PC-3 (cell line): ENCODE data around the gene MMP3. TPM values are rescaled to one million over a fixed set of nuclear protein-coding genes. Genes with fewer than 3 reads are reported as not detected.

Experiments used
- ATAC-seq: fragments of 200-7000 bp; cut with Tn5 transposase; 2 replicates; pipeline ENCODE4 v1.9.1; 2020; ENCODE audit warnings: mild to moderate bottlenecking, moderate library complexity
- BruUV-seq: library from RNA; stranded (reverse); fragments of 400-500 nt; replicated peaks from 2 replicates; lab custom pipeline; 2021; lab: Mats Ljungman, UMichigan
- CTCF ChIA-PET: fragments of 300-600 bp; sonication (Branson Sonifier 250); formaldehyde crosslinking; loops from one replicate; lab custom pipeline; 2022; ENCODE audit warnings: antibody characterized with exemption; lab: Charles Lee
- POLR2A ChIA-PET: fragments of 300-600 bp; sonication (Branson Sonifier 250); formaldehyde crosslinking; loops from one replicate; lab custom pipeline; 2022; ENCODE audit warnings: antibody characterized with exemption; ENCODE audit not compliant: unreplicated experiment; lab: Charles Lee
- DNase-seq: peaks from one replicate; pipeline ENCODE4 v3.0.0-alpha.2; 2015
- H2AFZ ChIP-seq: fragments of 300-600 bp; sonication (generic); 2 replicates; pipeline ENCODE4 v1.6.0; 2016; ENCODE audit warnings: antibody characterized with exemption, low read length
- H3F3A ChIP-seq: fragments of 300-600 bp; sonication (generic); one replicate; pipeline ENCODE4 v1.6.0; 2017; ENCODE audit warnings: antibody characterized with exemption, low read length, control low read depth, mild to moderate bottlenecking; ENCODE audit not compliant: unreplicated experiment
- H3K27ac ChIP-seq: fragments of 300-600 bp; sonication (generic); 2 replicates; pipeline ENCODE4 v1.5.1; 2016; ENCODE audit warnings: mild to moderate bottlenecking, low read length
- H3K27me3 ChIP-seq: fragments of 300-600 bp; sonication (generic); 2 replicates; pipeline ENCODE4 v1.6.1; 2016; ENCODE audit warnings: low read length, mixed read lengths
- H3K36me3 ChIP-seq: fragments of 300-600 bp; sonication (generic); 2 replicates; pipeline ENCODE4 v1.6.1; 2016; ENCODE audit warnings: low read depth, mixed run types, low read length, mixed read lengths
- H3K4me1 ChIP-seq: fragments of 300-600 bp; sonication (generic); 2 replicates; pipeline ENCODE4 v1.5.1; 2016; ENCODE audit warnings: low read length; ENCODE audit not compliant: insufficient read depth
- H3K4me2 ChIP-seq: fragments of 300-600 bp; sonication (generic); 2 replicates; pipeline ENCODE4 v1.6.0; 2016; ENCODE audit warnings: low read length
- H3K4me3 ChIP-seq: fragments of 300-600 bp; sonication (generic); 2 replicates; pipeline ENCODE4 v1.5.1; 2016; ENCODE audit warnings: mild to moderate bottlenecking, low read length, mixed read lengths
- H3K79me2 ChIP-seq: fragments of 300-600 bp; sonication (generic); 2 replicates; pipeline ENCODE4 v1.6.1; 2017; ENCODE audit warnings: low read length, mixed read lengths
- H3K9ac ChIP-seq: fragments of 300-600 bp; sonication (generic); 2 replicates; pipeline ENCODE4 v1.6.0; 2016; ENCODE audit warnings: mild to moderate bottlenecking, low read length
- H3K9me2 ChIP-seq: fragments of 300-600 bp; sonication (generic); replicated peaks from 2 replicates; pipeline ENCODE4 v1.6.1; 2016; ENCODE audit warnings: mixed run types, low read length, mixed read lengths
- H3K9me3 ChIP-seq: fragments of 300-600 bp; sonication (generic); 2 replicates; pipeline ENCODE4 v1.6.1; 2016; ENCODE audit warnings: low read length, mixed read lengths
- H4K20me1 ChIP-seq: fragments of 300-600 bp; sonication (generic); 2 replicates; pipeline ENCODE4 v1.6.1; 2016; ENCODE audit warnings: low read length, mixed read lengths
- EZH2 ChIP-seq: fragments of 300-600 bp; sonication (generic); IDR thresholded peaks from one replicate; pipeline ENCODE4 v1.6.1; 2017; ENCODE audit warnings: antibody characterized with exemption, mild to moderate bottlenecking, low read length; ENCODE audit not compliant: unreplicated experiment
- EZH2phosphoT487 ChIP-seq: fragments of 300-600 bp; sonication (generic); IDR thresholded peaks from 2 replicates; pipeline ENCODE4 v1.6.1; 2018; ENCODE audit warnings: mild to moderate bottlenecking, antibody characterized with exemption, low read length, borderline replicate concordance
- intact Hi-C: fragments of 100-400 bp; cut with micrococcal nuclease; formaldehyde crosslinking; loops from 2 replicates; pipeline ENCODE4 v1.9.0; 2023
- total RNA-seq: library from RNA; depleted of rRNA; stranded (reverse); fragments of >200 nt; gene quantifications from 2 replicates; pipeline ENCODE4 v1.2.3, GENCODE V29; 2014
- TF ChIP-seq, protein P1 (sequence below): fragments of 300-600 bp; sonication (generic); conservative IDR thresholded peaks from 2 replicates; pipeline ENCODE4 v1.5.1; 2017; ENCODE audit warnings: antibody characterized with exemption, low read depth, mild to moderate bottlenecking, low read length

MMP3 gene
- total RNA-seq, 1 experiment from 2014 or later, result not detected

DNA sequence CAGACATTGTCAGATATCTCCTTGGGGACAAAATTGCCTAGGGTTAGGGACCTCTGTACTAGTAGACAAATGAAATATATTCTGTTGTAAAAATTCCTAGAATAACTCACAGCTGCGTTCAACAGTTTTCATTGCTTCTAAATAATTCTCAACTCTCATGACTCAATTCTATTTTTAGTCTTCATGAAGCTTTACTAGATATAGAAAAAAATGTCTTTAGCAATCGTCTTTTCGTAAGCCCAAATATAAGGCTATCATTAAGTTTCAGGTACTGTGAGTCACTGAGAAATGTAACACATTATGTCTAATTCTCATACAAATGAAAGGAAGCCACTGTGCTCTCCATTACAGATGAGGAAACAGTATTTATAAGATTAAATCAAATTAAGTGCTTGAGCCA lies 24.9 kb upstream of the MMP3 start:
- intact Hi-C loops, result no loop called here
- H3K9me2 ChIP-seq, result no peaks in the 10 kb centered on the region
- no peak overlapping the region for H3K4me2 ChIP-seq
- H3K4me3 ChIP-seq, result no peak overlapping the region
- ATAC-seq (peak; percentile 33; the same call in 1 of the 2 replicates), DNase-seq (peak; percentile 39)
- H3K9me3 ChIP-seq, result no peaks in the 10 kb centered on the region
- H3K27me3 ChIP-seq, result no peaks in the 10 kb centered on the region
- H3K36me3 ChIP-seq, result no peaks in the 10 kb centered on the region
- POLR2A ChIA-PET, result no interaction called here
- no peaks in the 10 kb centered on the region for H3F3A ChIP-seq
- BruUV-seq, result no TSS peak
- H2AFZ ChIP-seq, result no peak overlapping the region
- H3K27ac ChIP-seq, result no peak overlapping the region
- no peak overlapping the region for H3K9ac ChIP-seq
- TF ChIP-seq EZH2 (no peak), EZH2phosphoT487 (no peak)
- TF ChIP-seq, protein P1, sequence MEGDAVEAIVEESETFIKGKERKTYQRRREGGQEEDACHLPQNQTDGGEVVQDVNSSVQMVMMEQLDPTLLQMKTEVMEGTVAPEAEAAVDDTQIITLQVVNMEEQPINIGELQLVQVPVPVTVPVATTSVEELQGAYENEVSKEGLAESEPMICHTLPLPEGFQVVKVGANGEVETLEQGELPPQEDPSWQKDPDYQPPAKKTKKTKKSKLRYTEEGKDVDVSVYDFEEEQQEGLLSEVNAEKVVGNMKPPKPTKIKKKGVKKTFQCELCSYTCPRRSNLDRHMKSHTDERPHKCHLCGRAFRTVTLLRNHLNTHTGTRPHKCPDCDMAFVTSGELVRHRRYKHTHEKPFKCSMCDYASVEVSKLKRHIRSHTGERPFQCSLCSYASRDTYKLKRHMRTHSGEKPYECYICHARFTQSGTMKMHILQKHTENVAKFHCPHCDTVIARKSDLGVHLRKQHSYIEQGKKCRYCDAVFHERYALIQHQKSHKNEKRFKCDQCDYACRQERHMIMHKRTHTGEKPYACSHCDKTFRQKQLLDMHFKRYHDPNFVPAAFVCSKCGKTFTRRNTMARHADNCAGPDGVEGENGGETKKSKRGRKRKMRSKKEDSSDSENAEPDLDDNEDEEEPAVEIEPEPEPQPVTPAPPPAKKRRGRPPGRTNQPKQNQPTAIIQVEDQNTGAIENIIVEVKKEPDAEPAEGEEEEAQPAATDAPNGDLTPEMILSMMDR, result no peak
- H4K20me1 ChIP-seq, result no peaks in the 10 kb centered on the region
- peaks cover 11% of the 10 kb centered on the region for H3K4me1 ChIP-seq
- CTCF ChIA-PET, result no interaction called here
- no peaks in the 10 kb centered on the region for H3K79me2 ChIP-seq

DNA sequence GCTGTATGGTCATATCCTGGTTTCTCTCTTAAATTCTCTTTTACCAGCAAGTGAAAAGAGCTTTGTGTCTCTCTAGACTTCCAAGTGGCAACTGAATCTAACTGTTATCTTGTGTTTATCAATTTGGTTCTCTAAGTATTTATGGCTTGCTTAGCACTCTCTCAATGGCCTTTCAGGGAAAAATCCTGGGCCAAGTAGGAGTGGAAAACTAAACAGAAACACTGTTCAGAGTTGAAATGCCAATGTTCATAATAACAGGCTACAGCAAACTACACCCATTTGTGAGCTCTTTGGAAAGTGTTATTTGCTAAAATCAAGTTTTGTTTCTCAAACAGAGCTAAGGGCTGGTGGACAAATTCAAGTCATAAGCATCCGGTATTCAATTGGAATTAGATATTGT lies 21.3 kb upstream of the MMP3 start:
- TF ChIP-seq EZH2phosphoT487 (no peak), EZH2 (no peak)
- TF ChIP-seq, protein P1, result no peak
- ATAC-seq, result no peak
- intact Hi-C loops, result no loop called here

DNA sequence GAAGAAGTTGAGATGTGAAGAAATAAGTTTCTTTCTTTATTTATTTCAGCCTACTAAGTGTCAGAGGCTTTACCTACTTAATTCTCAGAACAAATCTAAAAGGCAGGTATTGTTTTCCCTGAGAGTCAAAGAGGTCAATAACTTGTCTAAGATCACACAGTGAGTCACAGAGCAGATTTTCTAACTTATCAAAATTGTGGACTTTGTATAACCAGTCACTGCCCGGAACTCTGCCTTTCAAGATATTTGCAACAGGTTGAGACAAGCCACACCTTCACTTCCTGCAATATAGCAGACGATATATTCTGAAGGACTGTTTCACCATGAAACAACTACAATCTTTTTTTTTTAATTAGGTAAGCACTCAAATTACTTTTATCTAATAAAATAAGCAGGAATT lies 10.5 kb upstream of the MMP3 start:
- DNase-seq (no peak), ATAC-seq (no peak)
- H3K4me1 ChIP-seq, result peaks cover 28% of the 10 kb centered on the region
- no peaks in the 10 kb centered on the region for H3K27me3 ChIP-seq
- H3K9me2 ChIP-seq, result no peaks in the 10 kb centered on the region
- no peaks in the 10 kb centered on the region for H3K36me3 ChIP-seq
- TF ChIP-seq, protein P1, result no peak
- TF ChIP-seq EZH2, result no peak
- TF ChIP-seq EZH2phosphoT487, result no peak
- no peak overlapping the region for H2AFZ ChIP-seq
- H3F3A ChIP-seq, result no peaks in the 10 kb centered on the region
- CTCF ChIA-PET, result no interaction called here
- H3K9me3 ChIP-seq, result no peaks in the 10 kb centered on the region
- H3K9ac ChIP-seq, result no peak overlapping the region
- no TSS peak for BruUV-seq
- no peaks in the 10 kb centered on the region for H4K20me1 ChIP-seq
- POLR2A ChIA-PET, result no interaction called here
- H3K79me2 ChIP-seq, result no peaks in the 10 kb centered on the region
- no peak overlapping the region for H3K4me2 ChIP-seq
- intact Hi-C loops, result no loop called here
- H3K4me3 ChIP-seq, result no peak overlapping the region
- no peak overlapping the region for H3K27ac ChIP-seq

More for the DNA sequence above, 21.3 kb upstream of the MMP3 start:
- no peak for DNase-seq
- no peaks in the 10 kb centered on the region for H3K9me2 ChIP-seq
- no peak overlapping the region for H3K4me2 ChIP-seq
- H3K4me1 ChIP-seq, result peaks cover 7% of the 10 kb centered on the region
- no peaks in the 10 kb centered on the region for H4K20me1 ChIP-seq
- no peaks in the 10 kb centered on the region for H3F3A ChIP-seq
- no peak overlapping the region for H3K9ac ChIP-seq
- no TSS peak for BruUV-seq
- no peaks in the 10 kb centered on the region for H3K27me3 ChIP-seq
- no peaks in the 10 kb centered on the region for H3K79me2 ChIP-seq
- H3K36me3 ChIP-seq, result no peaks in the 10 kb centered on the region
- H2AFZ ChIP-seq, result no peak overlapping the region
- H3K4me3 ChIP-seq, result no peak overlapping the region
- CTCF ChIA-PET, result no interaction called here
- H3K27ac ChIP-seq, result no peak overlapping the region
- H3K9me3 ChIP-seq, result no peaks in the 10 kb centered on the region
- POLR2A ChIA-PET, result interaction anchor here (0.6 kb wide), 1 partner anchor 34 kb away, joined by 4 read pairs; no protein-coding TSS in a partner anchor
